Activated T-cell treated with anti-CD3 and anti-CD28 coated beads, Interleukin-2, amount 50 U/mL, for 24 hours (primary cell): ENCODE measurements around the gene CPA5.
"Not testable (repeated sequence)": the region's sequence is repeated elsewhere in the genome, so short reads cannot be mapped to it uniquely, and the experiment has no call there.

Experiments
- DNase-seq: peaks from one replicate; pipeline ENCODE4 v3.0.0-alpha.2; 2020
- H3K27ac Mint-ChIP-seq: 2 replicates; pipeline ENCODE4 v1.8.0; 2020; ENCODE audit warnings: mild to moderate bottlenecking, mixed read lengths
- H3K27me3 Mint-ChIP-seq: 2 replicates; pipeline ENCODE4 v1.8.0; 2020; ENCODE audit warnings: mixed read lengths
- H3K36me3 Mint-ChIP-seq: 2 replicates; pipeline ENCODE4 v1.8.0; 2020; ENCODE audit warnings: low read depth, mixed read lengths
- H3K4me1 Mint-ChIP-seq: 2 replicates; pipeline ENCODE4 v1.8.0; 2020; ENCODE audit warnings: low read depth, mixed read lengths
- H3K4me3 Mint-ChIP-seq: 2 replicates; pipeline ENCODE4 v1.8.0; 2020; ENCODE audit warnings: mild to moderate bottlenecking, moderate library complexity, mixed read lengths
- H3K9me3 Mint-ChIP-seq: 2 replicates; pipeline ENCODE4 v1.8.0; 2020; ENCODE audit warnings: mixed read lengths

CPA5 gene

GRCh38 chr7:130374507-130374906 is 29.9 kb downstream of the CPA5 start:
- H3K9me3 Mint-ChIP-seq = peaks cover 10% of the 10 kb centered on the region
- no peak overlapping the region for H3K4me3 Mint-ChIP-seq
- peaks cover 5% of the 10 kb centered on the region for H3K4me1 Mint-ChIP-seq
- DNase-seq = no peak
- H3K27me3 Mint-ChIP-seq = no peaks in the 10 kb centered on the region
- no peaks in the 10 kb centered on the region for H3K36me3 Mint-ChIP-seq
- no peak overlapping the region for H3K27ac Mint-ChIP-seq

GRCh38 chr7:130376461-130376860 is 31.8 kb downstream of the CPA5 start:
- H3K27ac Mint-ChIP-seq, H3K27me3 Mint-ChIP-seq, H3K36me3 Mint-ChIP-seq, H3K4me1 Mint-ChIP-seq, H3K4me3 Mint-ChIP-seq, DNase-seq: not testable (repeated sequence)
- peaks cover 10% of the 10 kb centered on the region for H3K9me3 Mint-ChIP-seq

GRCh38 chr7:130377178-130377577 is 32.6 kb downstream of the CPA5 start:
- H3K36me3 Mint-ChIP-seq = no peaks in the 10 kb centered on the region
- peak; percentile 12 for DNase-seq
- no peaks in the 10 kb centered on the region for H3K27me3 Mint-ChIP-seq
- peaks cover 10% of the 10 kb centered on the region for H3K9me3 Mint-ChIP-seq
- no peaks in the 10 kb centered on the region for H3K4me1 Mint-ChIP-seq
- no peak overlapping the region for H3K4me3 Mint-ChIP-seq
- no peak overlapping the region for H3K27ac Mint-ChIP-seq

- H3K27me3 Mint-ChIP-seq = no peaks in the 10 kb centered on the region
- H3K4me1 Mint-ChIP-seq = no peaks in the 10 kb centered on the region
- H3K4me3 Mint-ChIP-seq = no peak overlapping the region
- H3K36me3 Mint-ChIP-seq = no peaks in the 10 kb centered on the region
- H3K9me3 Mint-ChIP-seq = peaks cover 10% of the 10 kb centered on the region
- no peak for DNase-seq
- no peak overlapping the region for H3K27ac Mint-ChIP-seq
Measured at GRCh38 chr7:130379019-130379418, 34.4 kb downstream of the CPA5 start.

GRCh38 chr7:130379532-130379920 is 34.9 kb downstream of the CPA5 start:
- Mint-ChIP-seq H3K27me3 (no peaks in the 10 kb centered on the region), H3K36me3 (no peaks in the 10 kb centered on the region), H3K4me1 (no peaks in the 10 kb centered on the region), H3K27ac (no peak overlapping the region), H3K9me3 (peaks cover 10% of the 10 kb centered on the region), H3K4me3 (no peak overlapping the region)
- DNase-seq = no peak

- Mint-ChIP-seq H3K36me3 (no peaks in the 10 kb centered on the region), H3K27ac (no peak within 1 kb of the TSS), H3K27me3 (no peaks in the 10 kb centered on the region), H3K9me3 (peaks cover 10% of the 10 kb centered on the region), H3K4me1 (no peaks in the 10 kb centered on the region), H3K4me3 (no peak within 1 kb of the TSS)
- no peak for DNase-seq
Measured at GRCh38 chr7:130379921-130380860, 35.6 kb downstream of the CPA5 start, which contains the start of gene CPA1. Gene CPA1 (plus strand): TSS chr7:130380494. CDS start chr7:130380521, 27 bp downstream.

GRCh38 chr7:130380861-130381455 is 36.3 kb downstream of the CPA5 start:
- no peak overlapping the region for H3K4me3 Mint-ChIP-seq
- no peaks in the 10 kb centered on the region for H3K4me1 Mint-ChIP-seq
- no peak overlapping the region for H3K27ac Mint-ChIP-seq
- no peaks in the 10 kb centered on the region for H3K27me3 Mint-ChIP-seq
- no peaks in the 10 kb centered on the region for H3K36me3 Mint-ChIP-seq
- DNase-seq = no peak
- peaks cover 10% of the 10 kb centered on the region for H3K9me3 Mint-ChIP-seq

- Mint-ChIP-seq H3K27me3 (no peaks in the 10 kb centered on the region), H3K4me3 (no peak overlapping the region), H3K4me1 (no peaks in the 10 kb centered on the region), H3K36me3 (no peaks in the 10 kb centered on the region), H3K9me3 (peaks cover 5% of the 10 kb centered on the region), H3K27ac (no peak overlapping the region)
- no peak for DNase-seq
Measured at GRCh38 chr7:130381468-130382312, 37.1 kb downstream of the CPA5 start.

- no peak overlapping the region for H3K27ac Mint-ChIP-seq
- no peaks in the 10 kb centered on the region for H3K9me3 Mint-ChIP-seq
- H3K27me3 Mint-ChIP-seq = no peaks in the 10 kb centered on the region
- H3K4me3 Mint-ChIP-seq = no peak overlapping the region
- no peaks in the 10 kb centered on the region for H3K4me1 Mint-ChIP-seq
- no peaks in the 10 kb centered on the region for H3K36me3 Mint-ChIP-seq
- no peak for DNase-seq
Measured at GRCh38 chr7:130383187-130383980, 38.8 kb downstream of the CPA5 start.

GRCh38 chr7:130384371-130384801 is 39.8 kb downstream of the CPA5 start:
- H3K4me3 Mint-ChIP-seq = no peak overlapping the region
- no peak overlapping the region for H3K27ac Mint-ChIP-seq
- DNase-seq = no peak
- H3K4me1 Mint-ChIP-seq = no peaks in the 10 kb centered on the region
- no peaks in the 10 kb centered on the region for H3K9me3 Mint-ChIP-seq
- H3K27me3 Mint-ChIP-seq = no peaks in the 10 kb centered on the region
- H3K36me3 Mint-ChIP-seq = no peaks in the 10 kb centered on the region

- no peaks in the 10 kb centered on the region for H3K4me1 Mint-ChIP-seq
- H3K4me3 Mint-ChIP-seq = no peak overlapping the region
Measured at GRCh38 chr7:130384841-130385599, 40.4 kb downstream of the CPA5 start.

GRCh38 chr7:130385600-130386066 is 41.0 kb downstream of the CPA5 start:
- H3K27me3 Mint-ChIP-seq = no peaks in the 10 kb centered on the region

More at GRCh38 chr7:130384841-130385599, 40.4 kb downstream of the CPA5 start:
- Mint-ChIP-seq H3K27ac (no peak overlapping the region), H3K9me3 (no peaks in the 10 kb centered on the region), H3K27me3 (no peaks in the 10 kb centered on the region), H3K36me3 (no peaks in the 10 kb centered on the region)
- no peak for DNase-seq

GRCh38 chr7:130386876-130387275 is 42.3 kb downstream of the CPA5 start:
- no peak for DNase-seq
- H3K27me3 Mint-ChIP-seq = no peaks in the 10 kb centered on the region
- H3K4me1 Mint-ChIP-seq = no peaks in the 10 kb centered on the region
- no peak overlapping the region for H3K27ac Mint-ChIP-seq
- no peaks in the 10 kb centered on the region for H3K36me3 Mint-ChIP-seq
- no peak overlapping the region for H3K4me3 Mint-ChIP-seq
- H3K9me3 Mint-ChIP-seq = no peaks in the 10 kb centered on the region

More at GRCh38 chr7:130385600-130386066, 41.0 kb downstream of the CPA5 start:
- Mint-ChIP-seq H3K4me3 (no peak overlapping the region), H3K4me1 (no peaks in the 10 kb centered on the region), H3K27ac (no peak overlapping the region), H3K36me3 (no peaks in the 10 kb centered on the region), H3K9me3 (no peaks in the 10 kb centered on the region)
- DNase-seq = no peak
